ENCODE data around the gene AKAP13.

The AKAP13 gene

DNA sequence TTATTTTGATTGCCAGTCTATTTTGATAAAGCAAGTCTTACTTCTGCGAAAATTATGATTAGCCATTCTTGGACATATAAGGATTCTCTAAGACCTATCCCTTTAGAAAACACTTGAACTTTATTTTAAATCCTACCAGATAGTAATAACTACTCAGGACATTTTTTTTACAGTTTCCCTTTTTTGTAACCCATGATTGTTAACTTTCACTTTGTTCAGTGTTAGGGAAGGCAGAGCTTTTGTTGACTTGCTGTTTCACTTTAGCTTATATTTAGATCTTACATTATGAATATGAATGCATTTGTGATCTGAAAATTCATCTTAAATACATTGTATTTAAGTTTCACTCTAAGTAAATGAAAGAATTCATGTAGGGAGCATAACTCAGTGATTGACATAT, 167.0 kb downstream of the AKAP13 start:
- H3K27ac Mint-ChIP-seq, result no peak overlapping the region
- H3K4me1 Mint-ChIP-seq, result peaks cover 12% of the 10 kb centered on the region
- H3K36me3 Mint-ChIP-seq (ENCODE audit: low read depth), result peaks cover 42% of the 10 kb centered on the region
- no peaks in the 10 kb centered on the region for H3K27me3 Mint-ChIP-seq (ENCODE audit: low read depth)
- TF ChIP-seq, protein P1, sequence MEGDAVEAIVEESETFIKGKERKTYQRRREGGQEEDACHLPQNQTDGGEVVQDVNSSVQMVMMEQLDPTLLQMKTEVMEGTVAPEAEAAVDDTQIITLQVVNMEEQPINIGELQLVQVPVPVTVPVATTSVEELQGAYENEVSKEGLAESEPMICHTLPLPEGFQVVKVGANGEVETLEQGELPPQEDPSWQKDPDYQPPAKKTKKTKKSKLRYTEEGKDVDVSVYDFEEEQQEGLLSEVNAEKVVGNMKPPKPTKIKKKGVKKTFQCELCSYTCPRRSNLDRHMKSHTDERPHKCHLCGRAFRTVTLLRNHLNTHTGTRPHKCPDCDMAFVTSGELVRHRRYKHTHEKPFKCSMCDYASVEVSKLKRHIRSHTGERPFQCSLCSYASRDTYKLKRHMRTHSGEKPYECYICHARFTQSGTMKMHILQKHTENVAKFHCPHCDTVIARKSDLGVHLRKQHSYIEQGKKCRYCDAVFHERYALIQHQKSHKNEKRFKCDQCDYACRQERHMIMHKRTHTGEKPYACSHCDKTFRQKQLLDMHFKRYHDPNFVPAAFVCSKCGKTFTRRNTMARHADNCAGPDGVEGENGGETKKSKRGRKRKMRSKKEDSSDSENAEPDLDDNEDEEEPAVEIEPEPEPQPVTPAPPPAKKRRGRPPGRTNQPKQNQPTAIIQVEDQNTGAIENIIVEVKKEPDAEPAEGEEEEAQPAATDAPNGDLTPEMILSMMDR (IDR thresholded peaks at IDR 0.05; ENCODE audit: unreplicated experiment in 3 of 3), result no peak
- H3K4me3 Mint-ChIP-seq, result no peak overlapping the region
- H3K9me3 Mint-ChIP-seq, result no peaks in the 10 kb centered on the region

DNA sequence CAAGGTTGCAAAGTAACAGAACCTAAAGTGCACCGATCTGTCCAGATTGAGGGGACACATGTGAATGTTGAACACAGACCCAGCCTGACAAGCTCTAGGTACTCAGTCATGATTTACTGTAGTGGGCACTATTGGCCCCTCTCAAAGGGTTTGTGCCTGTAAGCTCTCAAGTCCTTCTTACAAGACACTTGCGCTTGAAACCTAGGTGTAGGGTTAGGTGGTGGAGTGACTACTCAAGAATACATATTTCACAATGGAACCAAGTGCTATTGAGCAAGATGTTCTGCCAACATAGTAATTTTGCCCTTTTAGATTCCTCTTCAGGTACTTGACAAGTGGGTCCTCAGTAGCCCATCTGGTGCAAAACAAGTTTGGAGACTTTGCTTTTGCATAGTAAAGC, 169.9 kb downstream of the AKAP13 start:
- H3K27me3 Mint-ChIP-seq (ENCODE audit: low read depth), result no peaks in the 10 kb centered on the region
- no peak overlapping the region for H3K27ac Mint-ChIP-seq
- H3K36me3 Mint-ChIP-seq (ENCODE audit: low read depth), result peaks cover 46% of the 10 kb centered on the region
- H3K4me3 Mint-ChIP-seq, result no peak overlapping the region
- TF ChIP-seq, protein P1 (IDR thresholded peaks at IDR 0.05; ENCODE audit: unreplicated experiment in 3 of 3), result no peak
- H3K9me3 Mint-ChIP-seq, result no peaks in the 10 kb centered on the region
- peaks cover 6% of the 10 kb centered on the region for H3K4me1 Mint-ChIP-seq

DNA sequence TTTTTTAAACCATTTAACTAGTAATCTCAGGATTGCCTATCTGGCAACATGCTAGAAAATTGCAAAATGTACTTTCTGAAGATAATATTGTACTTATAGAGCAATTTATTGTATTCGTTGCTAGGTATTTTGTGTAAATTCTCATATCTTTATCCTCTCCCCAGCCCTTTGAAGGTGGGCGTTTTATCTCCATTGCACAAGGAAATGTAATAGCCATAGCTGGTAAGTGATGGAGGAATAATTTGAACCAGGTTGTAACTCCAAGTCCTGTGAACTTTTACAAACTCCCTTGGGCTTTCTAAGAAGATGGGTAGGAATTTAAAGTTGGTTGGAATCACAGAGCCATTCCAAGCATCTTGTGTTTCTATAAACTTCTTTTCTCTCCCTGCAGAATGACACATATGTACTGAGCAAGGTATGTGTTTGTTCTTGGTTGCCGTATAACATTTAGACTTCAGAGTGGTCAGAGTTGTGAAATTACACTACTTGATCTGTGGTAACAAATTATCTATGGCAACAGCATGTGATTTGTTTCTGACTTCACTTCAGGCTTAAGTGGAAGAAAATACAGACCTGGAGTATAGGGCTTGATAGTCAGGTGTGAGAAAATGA, 170.9 kb downstream of the AKAP13 start:
- TF ChIP-seq, protein P1 (IDR thresholded peaks at IDR 0.05; ENCODE audit: unreplicated experiment in 3 of 3), result no peak
- H3K9me3 Mint-ChIP-seq, result no peaks in the 10 kb centered on the region
- peaks cover 39% of the 10 kb centered on the region for H3K36me3 Mint-ChIP-seq (ENCODE audit: low read depth)
- H3K27ac Mint-ChIP-seq, result no peak overlapping the region
- H3K4me1 Mint-ChIP-seq, result peaks cover 6% of the 10 kb centered on the region
- H3K27me3 Mint-ChIP-seq (ENCODE audit: low read depth), result no peaks in the 10 kb centered on the region
- H3K4me3 Mint-ChIP-seq, result no peak overlapping the region

DNA sequence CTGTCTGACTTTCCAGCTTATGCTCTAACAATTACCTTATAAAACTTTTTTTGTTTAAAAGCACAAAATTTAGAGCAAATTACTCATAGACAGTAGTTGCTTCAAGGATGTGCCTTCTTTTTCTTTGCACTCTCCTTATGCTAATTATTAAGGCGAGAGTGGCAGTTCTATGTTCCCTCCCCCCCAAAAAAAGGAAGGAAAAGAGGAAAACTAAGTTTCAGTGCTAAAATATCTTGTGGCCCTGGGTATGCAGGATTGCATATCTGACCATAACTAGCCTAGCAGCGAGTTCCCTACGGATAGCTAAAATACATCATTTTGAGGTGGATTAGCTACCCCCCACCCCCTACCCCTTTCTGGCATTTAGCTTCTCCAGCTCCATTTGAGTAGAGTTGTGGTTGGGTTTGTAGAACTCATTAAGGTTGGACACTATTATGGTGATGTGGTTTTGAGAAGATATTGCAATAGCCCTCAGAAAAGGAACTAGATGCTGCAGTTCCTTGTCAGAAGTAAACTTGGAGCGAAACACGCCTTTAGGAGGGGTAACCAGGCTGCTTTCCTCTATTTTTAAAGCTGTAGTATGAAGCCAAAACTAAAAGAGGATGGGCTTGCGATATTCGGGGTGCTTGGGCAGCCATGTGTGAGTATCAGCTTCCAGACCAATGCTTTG, 174.6 kb downstream of the AKAP13 start:
- H3K4me1 Mint-ChIP-seq, result peaks cover 17% of the 10 kb centered on the region
- H3K9me3 Mint-ChIP-seq, result no peaks in the 10 kb centered on the region
- H3K4me3 Mint-ChIP-seq, result no peak overlapping the region
- H3K36me3 Mint-ChIP-seq (ENCODE audit: low read depth), result peaks cover 40% of the 10 kb centered on the region
- H3K27me3 Mint-ChIP-seq (ENCODE audit: low read depth), result no peaks in the 10 kb centered on the region
- TF ChIP-seq, protein P1 (IDR thresholded peaks at IDR 0.05; ENCODE audit: unreplicated experiment in 3 of 3), result no peak
- H3K27ac Mint-ChIP-seq, result no peak overlapping the region

DNA sequence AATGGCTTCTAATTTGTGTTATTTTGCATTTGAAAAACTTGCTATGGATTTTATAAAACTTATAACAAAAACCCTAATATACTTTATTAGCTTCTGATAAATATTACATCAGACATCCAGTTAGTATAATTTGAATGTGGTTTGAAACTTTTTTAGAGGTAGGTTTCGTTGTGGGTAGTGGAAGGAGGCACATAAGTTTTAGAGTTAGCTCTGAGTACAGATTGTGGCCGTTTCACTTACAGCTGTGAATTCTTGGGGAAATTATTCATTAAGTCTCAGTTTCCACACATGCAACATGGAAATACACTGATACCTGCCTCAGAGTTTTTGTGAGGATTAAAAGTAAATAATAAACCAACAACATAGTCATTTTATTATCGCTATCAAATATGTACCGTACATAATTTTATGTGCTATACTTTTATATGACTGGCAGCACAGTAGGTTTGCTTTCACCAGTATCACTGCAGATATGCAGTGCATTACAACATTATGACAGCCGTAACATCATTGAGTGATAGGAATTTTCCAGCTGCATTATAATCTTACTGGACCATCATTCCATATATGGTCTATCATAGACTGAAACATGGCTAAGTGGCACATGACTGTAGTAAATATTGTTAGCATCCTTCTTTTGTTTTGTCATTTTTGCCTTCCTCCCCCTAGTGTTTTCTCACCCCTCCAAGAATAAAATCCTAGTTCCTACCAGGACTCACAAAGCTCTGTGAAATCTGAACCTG, 175.6 kb downstream of the AKAP13 start:
- no peaks in the 10 kb centered on the region for H3K9me3 Mint-ChIP-seq
- TF ChIP-seq, protein P1 (IDR thresholded peaks at IDR 0.05; ENCODE audit: unreplicated experiment in 3 of 3), result no peak
- H3K27me3 Mint-ChIP-seq (ENCODE audit: low read depth), result no peaks in the 10 kb centered on the region
- no peak overlapping the region for H3K4me3 Mint-ChIP-seq
- H3K36me3 Mint-ChIP-seq (ENCODE audit: low read depth), result peaks cover 35% of the 10 kb centered on the region
- peaks cover 17% of the 10 kb centered on the region for H3K4me1 Mint-ChIP-seq
- no peak overlapping the region for H3K27ac Mint-ChIP-seq
